ENCODE data around the gene TNFRSF6B.
A peak's percentile ranks its signal among the peaks of the same experiment; 100 is the strongest.

The TNFRSF6B gene

GRCh38 chr20:63737945-63738686, 41.7 kb downstream of the TNFRSF6B start:
- H3K4me3 ChIP-seq (ENCODE audit: low read depth, low read length), result peak overlapping the region; percentile 69
- peak; percentile 70 for DNase-seq (ENCODE audit: low read depth)
- no peak for TF ChIP-seq CTCF (IDR thresholded peaks at IDR 0.05; ENCODE audit: insufficient read depth, low read depth, low read length, missing control alignments)

- peak; percentile 48 for DNase-seq (ENCODE audit: low read depth)
Measured at GRCh38 chr20:63738687-63739129, 42.3 kb downstream of the TNFRSF6B start.

GRCh38 chr20:63739130-63740069, 42.9 kb downstream of the TNFRSF6B start, which contains the start of gene SLC2A4RG:
SLC2A4RG (plus strand) TSS chr20:63739776; CDS start chr20:63739913, 137 bp downstream.
- DNase-seq (ENCODE audit: low read depth), result peak; percentile 88
- TF ChIP-seq CTCF (IDR thresholded peaks at IDR 0.05; ENCODE audit: insufficient read depth, low read depth, low read length, missing control alignments), result no peak
- H3K4me3 ChIP-seq (ENCODE audit: low read depth, low read length), result peak within 1 kb of the TSS; percentile 69

More at GRCh38 chr20:63738687-63739129, 42.3 kb downstream of the TNFRSF6B start:
- peak overlapping the region; percentile 69 for H3K4me3 ChIP-seq (ENCODE audit: low read depth, low read length)
- TF ChIP-seq CTCF (IDR thresholded peaks at IDR 0.05; ENCODE audit: insufficient read depth, low read depth, low read length, missing control alignments), result no peak

GRCh38 chr20:63740070-63740626, 43.7 kb downstream of the TNFRSF6B start:
- peak overlapping the region; percentile 63 for H3K4me3 ChIP-seq (ENCODE audit: low read depth, low read length)
- DNase-seq (ENCODE audit: low read depth), result peak; percentile 60
- no peak for TF ChIP-seq CTCF (IDR thresholded peaks at IDR 0.05; ENCODE audit: insufficient read depth, low read depth, low read length, missing control alignments)

- peak; percentile 49 for DNase-seq (ENCODE audit: low read depth)
- TF ChIP-seq CTCF (IDR thresholded peaks at IDR 0.05; ENCODE audit: insufficient read depth, low read depth, low read length, missing control alignments), result no peak
Measured at GRCh38 chr20:63740627-63741353, 44.3 kb downstream of the TNFRSF6B start.

GRCh38 chr20:63741354-63741675, 44.9 kb downstream of the TNFRSF6B start:
- H3K4me3 ChIP-seq (ENCODE audit: low read depth, low read length), result no peak overlapping the region
- no peak for TF ChIP-seq CTCF (IDR thresholded peaks at IDR 0.05; ENCODE audit: insufficient read depth, low read depth, low read length, missing control alignments)
- DNase-seq (ENCODE audit: low read depth), result no peak

More at GRCh38 chr20:63740627-63741353, 44.3 kb downstream of the TNFRSF6B start:
- peak overlapping the region; percentile 63 for H3K4me3 ChIP-seq (ENCODE audit: low read depth, low read length)
